ENCODE measurements around the gene OR51B2.

OR51B2 gene

GRCh38 chr11:5286351-5286750 is 37.7 kb downstream of the OR51B2 start:
- no peak for TF ChIP-seq ZFX (IDR thresholded peaks at IDR 0.05; ENCODE audit: borderline replicate concordance)
- TF ChIP-seq, protein P1, sequence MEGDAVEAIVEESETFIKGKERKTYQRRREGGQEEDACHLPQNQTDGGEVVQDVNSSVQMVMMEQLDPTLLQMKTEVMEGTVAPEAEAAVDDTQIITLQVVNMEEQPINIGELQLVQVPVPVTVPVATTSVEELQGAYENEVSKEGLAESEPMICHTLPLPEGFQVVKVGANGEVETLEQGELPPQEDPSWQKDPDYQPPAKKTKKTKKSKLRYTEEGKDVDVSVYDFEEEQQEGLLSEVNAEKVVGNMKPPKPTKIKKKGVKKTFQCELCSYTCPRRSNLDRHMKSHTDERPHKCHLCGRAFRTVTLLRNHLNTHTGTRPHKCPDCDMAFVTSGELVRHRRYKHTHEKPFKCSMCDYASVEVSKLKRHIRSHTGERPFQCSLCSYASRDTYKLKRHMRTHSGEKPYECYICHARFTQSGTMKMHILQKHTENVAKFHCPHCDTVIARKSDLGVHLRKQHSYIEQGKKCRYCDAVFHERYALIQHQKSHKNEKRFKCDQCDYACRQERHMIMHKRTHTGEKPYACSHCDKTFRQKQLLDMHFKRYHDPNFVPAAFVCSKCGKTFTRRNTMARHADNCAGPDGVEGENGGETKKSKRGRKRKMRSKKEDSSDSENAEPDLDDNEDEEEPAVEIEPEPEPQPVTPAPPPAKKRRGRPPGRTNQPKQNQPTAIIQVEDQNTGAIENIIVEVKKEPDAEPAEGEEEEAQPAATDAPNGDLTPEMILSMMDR (IDR thresholded peaks at IDR 0.05), result no peak
- H3K27ac ChIP-seq, result no peak overlapping the region

GRCh38 chr11:5285703-5286340 is 38.3 kb downstream of the OR51B2 start:
- TF ChIP-seq ZFX (IDR thresholded peaks at IDR 0.05; ENCODE audit: borderline replicate concordance), result no peak
- TF ChIP-seq, protein P1 (IDR thresholded peaks at IDR 0.05), result no peak
- no peak overlapping the region for H3K27ac ChIP-seq

DNA sequence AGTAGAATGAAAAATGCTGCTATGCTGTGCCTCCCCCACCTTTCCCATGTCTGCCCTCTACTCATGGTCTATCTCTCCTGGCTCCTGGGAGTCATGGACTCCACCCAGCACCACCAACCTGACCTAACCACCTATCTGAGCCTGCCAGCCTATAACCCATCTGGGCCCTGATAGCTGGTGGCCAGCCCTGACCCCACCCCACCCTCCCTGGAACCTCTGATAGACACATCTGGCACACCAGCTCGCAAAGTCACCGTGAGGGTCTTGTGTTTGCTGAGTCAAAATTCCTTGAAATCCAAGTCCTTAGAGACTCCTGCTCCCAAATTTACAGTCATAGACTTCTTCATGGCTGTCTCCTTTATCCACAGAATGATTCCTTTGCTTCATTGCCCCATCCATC is 39.5 kb downstream of the OR51B2 start:
- TF ChIP-seq, protein P1 (IDR thresholded peaks at IDR 0.05), result no peak
- TF ChIP-seq ZFX (IDR thresholded peaks at IDR 0.05; ENCODE audit: borderline replicate concordance), result no peak
- no peak overlapping the region for H3K27ac ChIP-seq

- H3K27ac ChIP-seq, result no peak overlapping the region
- TF ChIP-seq, protein P1 (IDR thresholded peaks at IDR 0.05), result no peak
- TF ChIP-seq ZFX (IDR thresholded peaks at IDR 0.05; ENCODE audit: borderline replicate concordance), result no peak
Measured at GRCh38 chr11:5283882-5284281, 40.2 kb downstream of the OR51B2 start.

DNA sequence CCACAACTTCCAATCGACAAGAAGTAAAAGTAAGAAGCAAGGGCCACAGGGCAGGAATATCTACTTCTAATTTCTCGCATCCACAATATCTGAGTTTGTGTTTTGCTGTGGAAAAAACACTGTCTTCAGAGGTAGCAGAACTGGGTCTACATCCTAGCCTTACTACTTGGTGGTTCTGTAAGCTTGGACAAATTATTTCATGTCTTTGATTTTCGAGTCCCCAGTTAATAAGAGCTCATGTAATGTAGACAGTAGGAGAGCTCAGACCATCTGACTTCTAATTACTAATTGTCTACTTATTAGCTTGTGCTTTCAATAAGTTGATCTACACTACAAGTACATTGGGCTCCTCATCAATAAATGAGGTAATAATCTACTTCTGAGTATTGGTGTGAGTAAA is 41.0 kb downstream of the OR51B2 start:
- TF ChIP-seq ZFX (IDR thresholded peaks at IDR 0.05; ENCODE audit: borderline replicate concordance), result no peak
- TF ChIP-seq, protein P1 (IDR thresholded peaks at IDR 0.05), result no peak
- no peak overlapping the region for H3K27ac ChIP-seq

- TF ChIP-seq, protein P1 (IDR thresholded peaks at IDR 0.05), result no peak
- no peak for TF ChIP-seq ZFX (IDR thresholded peaks at IDR 0.05; ENCODE audit: borderline replicate concordance)
- H3K27ac ChIP-seq, result no peak overlapping the region
Measured at GRCh38 chr11:5282628-5283027, 41.5 kb downstream of the OR51B2 start.

DNA sequence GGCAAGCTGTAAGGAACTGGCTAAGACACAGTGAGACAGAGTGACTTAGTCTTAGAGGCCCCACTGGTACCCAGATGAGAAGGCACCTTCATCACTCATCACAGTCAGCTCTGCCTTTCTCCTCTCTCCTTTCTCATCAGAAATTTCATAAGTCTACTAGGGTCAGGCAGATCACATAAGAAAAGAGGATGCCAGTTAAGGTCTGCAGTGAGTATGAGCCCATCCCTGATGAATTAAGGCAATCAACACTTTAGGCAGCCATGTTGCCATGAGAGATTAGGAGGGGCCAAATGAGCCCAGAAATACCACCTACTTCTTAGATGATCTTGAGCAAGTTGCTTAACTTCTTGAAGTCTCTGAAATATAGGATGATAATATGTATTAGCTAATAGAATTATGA is 42.5 kb downstream of the OR51B2 start:
- TF ChIP-seq, protein P1 (IDR thresholded peaks at IDR 0.05), result no peak
- no peak for TF ChIP-seq ZFX (IDR thresholded peaks at IDR 0.05; ENCODE audit: borderline replicate concordance)
- no peak overlapping the region for H3K27ac ChIP-seq
